ENCODE measurements around the gene OBSCN.
"Not testable (repeated sequence)": the region's sequence is repeated elsewhere in the genome, so short reads cannot be mapped to it uniquely, and the experiment has no call there.

DNA sequence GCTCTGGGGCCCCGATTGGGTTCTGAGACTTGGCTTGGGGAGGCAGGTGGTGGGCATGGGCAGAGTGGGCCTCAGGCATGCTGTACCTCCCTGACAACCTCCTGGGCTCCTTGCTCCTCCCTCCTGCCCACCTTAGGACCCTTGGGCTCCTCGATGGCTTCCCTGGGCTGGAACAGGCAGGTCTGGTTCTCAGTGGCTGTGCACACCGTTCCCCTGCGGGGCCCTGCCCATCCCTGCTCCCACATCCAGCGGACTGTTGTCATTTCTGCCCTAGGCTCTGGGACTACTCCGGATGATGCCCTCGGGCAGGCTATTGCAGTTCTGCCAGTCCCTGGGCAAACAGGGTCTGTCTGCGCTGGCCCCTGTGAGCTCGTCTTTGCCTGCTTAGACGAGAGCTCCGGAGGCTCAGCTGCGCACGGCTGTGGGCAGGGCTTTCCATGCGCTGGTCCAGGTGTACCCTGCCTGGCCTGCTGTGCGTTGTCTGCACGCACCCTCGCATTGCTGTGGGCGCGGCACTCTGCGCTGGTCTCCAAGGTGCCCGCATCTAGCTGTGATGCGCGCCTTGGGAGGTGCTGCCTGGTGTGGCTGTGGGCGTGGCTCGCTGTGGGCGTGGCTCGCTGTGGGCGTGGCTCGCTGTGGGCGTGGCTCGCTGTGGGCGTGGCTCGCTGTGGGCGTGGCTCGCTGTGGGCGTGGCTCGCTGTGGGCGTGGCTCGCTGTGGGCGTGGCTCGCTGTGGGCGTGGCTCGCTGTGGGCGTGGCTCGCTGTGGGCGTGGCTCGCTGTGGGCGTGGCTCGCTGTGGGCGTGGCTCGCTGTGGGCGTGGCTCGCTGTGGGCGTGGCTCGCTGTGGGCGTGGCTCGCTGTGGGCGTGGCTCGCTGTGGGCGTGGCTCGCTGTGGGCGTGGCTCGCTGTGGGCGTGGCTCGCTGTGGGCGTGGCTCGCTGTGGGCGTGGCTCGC lies 34.0 kb upstream of the OBSCN start:
- TF ChIP-seq, protein P1, sequence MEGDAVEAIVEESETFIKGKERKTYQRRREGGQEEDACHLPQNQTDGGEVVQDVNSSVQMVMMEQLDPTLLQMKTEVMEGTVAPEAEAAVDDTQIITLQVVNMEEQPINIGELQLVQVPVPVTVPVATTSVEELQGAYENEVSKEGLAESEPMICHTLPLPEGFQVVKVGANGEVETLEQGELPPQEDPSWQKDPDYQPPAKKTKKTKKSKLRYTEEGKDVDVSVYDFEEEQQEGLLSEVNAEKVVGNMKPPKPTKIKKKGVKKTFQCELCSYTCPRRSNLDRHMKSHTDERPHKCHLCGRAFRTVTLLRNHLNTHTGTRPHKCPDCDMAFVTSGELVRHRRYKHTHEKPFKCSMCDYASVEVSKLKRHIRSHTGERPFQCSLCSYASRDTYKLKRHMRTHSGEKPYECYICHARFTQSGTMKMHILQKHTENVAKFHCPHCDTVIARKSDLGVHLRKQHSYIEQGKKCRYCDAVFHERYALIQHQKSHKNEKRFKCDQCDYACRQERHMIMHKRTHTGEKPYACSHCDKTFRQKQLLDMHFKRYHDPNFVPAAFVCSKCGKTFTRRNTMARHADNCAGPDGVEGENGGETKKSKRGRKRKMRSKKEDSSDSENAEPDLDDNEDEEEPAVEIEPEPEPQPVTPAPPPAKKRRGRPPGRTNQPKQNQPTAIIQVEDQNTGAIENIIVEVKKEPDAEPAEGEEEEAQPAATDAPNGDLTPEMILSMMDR (IDR thresholded peaks at IDR 0.05): not testable (repeated sequence)
- not testable (repeated sequence) for TF ChIP-seq POLR2A (IDR thresholded peaks at IDR 0.05)

All from heart left ventricle (tissue), 13 donors.